Measurements from ENCODE around the gene BLVRA.

DNA sequence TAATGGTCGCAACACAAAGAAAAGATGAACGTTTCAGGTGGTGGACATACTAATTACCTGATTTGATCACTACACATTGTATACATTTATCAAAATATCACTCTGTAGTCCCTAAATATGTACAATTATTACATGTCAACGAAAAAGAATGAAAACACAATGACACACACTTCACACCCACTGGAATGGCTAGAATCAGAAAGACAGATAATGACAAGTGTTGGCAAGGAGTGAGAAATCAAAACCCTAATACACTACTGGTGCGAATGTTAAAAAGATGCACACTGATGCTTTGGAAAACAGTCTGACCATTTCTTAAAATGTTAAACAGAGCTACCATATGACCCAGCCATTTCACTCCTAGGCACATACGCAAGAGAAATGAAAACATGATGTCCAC is 31.5 kb upstream of the BLVRA start:
- TF ChIP-seq, protein P1, sequence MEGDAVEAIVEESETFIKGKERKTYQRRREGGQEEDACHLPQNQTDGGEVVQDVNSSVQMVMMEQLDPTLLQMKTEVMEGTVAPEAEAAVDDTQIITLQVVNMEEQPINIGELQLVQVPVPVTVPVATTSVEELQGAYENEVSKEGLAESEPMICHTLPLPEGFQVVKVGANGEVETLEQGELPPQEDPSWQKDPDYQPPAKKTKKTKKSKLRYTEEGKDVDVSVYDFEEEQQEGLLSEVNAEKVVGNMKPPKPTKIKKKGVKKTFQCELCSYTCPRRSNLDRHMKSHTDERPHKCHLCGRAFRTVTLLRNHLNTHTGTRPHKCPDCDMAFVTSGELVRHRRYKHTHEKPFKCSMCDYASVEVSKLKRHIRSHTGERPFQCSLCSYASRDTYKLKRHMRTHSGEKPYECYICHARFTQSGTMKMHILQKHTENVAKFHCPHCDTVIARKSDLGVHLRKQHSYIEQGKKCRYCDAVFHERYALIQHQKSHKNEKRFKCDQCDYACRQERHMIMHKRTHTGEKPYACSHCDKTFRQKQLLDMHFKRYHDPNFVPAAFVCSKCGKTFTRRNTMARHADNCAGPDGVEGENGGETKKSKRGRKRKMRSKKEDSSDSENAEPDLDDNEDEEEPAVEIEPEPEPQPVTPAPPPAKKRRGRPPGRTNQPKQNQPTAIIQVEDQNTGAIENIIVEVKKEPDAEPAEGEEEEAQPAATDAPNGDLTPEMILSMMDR (IDR thresholded peaks at IDR 0.05; ENCODE audit: low read depth, low read length, poor library complexity, severe bottlenecking), result peak; percentile 6
- no peak for TF ChIP-seq EZH2phosphoT487 (IDR thresholded peaks at IDR 0.05; ENCODE audit: borderline replicate concordance, low read length)
